ENCODE data around the gene SPC25. TPM values are rescaled to one million over a fixed set of nuclear protein-coding genes. Genes with fewer than 3 reads are reported as not detected.

Gene SPC25
- total RNA-seq, 1 experiment from 2014 or later = 28.6 TPM

DNA sequence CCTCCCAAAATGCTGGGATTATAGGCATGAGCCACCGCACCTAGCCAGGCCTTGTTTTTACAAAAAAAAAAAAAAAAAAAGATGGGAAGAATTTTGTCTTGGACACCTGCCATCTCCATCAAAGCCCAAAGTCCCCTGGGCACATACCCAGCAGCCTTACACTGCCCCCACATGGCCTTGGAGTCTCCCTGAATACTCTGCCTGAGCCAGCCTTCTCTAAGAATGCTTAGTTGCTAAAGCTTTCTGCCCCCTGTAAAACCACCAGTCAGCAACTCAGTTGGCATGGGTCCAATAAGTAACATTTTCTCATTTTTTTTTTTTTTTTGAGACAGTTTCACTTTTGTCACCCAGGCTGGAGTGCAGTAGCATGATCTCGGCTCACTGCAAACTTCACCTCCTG, 40.6 kb downstream of the SPC25 start:
- Mint-ChIP-seq H3K27ac (no peak overlapping the region), H3K4me3 (no peak overlapping the region), H3K36me3 (peaks cover 7% of the 10 kb centered on the region), H3K9me3 (peaks cover 5% of the 10 kb centered on the region), H3K27me3 (ENCODE audit: low read depth) (no peaks in the 10 kb centered on the region), H3K4me1 (peaks cover 13% of the 10 kb centered on the region)
- TF ChIP-seq ATF1 (CRISPR knock-in tag; IDR thresholded peaks at IDR 0.05) (no peak), FOXP1 (CRISPR knock-in tag; IDR thresholded peaks at IDR 0.05; ENCODE audit: borderline replicate concordance) (no peak), CBFB (CRISPR knock-in tag; IDR thresholded peaks at IDR 0.05; ENCODE audit: low read depth) (no peak), JAZF1 (CRISPR knock-in tag; IDR thresholded peaks at IDR 0.05) (no peak), ELF4 (CRISPR knock-in tag; IDR thresholded peaks at IDR 0.05; ENCODE audit: low read depth) (no peak), E2F1 (CRISPR knock-in tag; IDR thresholded peaks at IDR 0.05) (no peak), GABPB1 (CRISPR knock-in tag; IDR thresholded peaks at IDR 0.05) (no peak), USF1 (CRISPR knock-in tag; IDR thresholded peaks at IDR 0.05) (no peak)
- ChIA-PET CTCF (interaction anchor here (0.6 to 1.2 kb wide), 8 partner anchors 24 to 489 kb away, joined by 3 to 7 read pairs (median 3); no protein-coding TSS in a partner anchor), POLR2A (no interaction called here)
- ATAC-seq (peak; percentile 87), DNase-seq (ENCODE audit: low spot score) (peak; percentile 30)

GRCh38 chr2:168848225-168848624, 42.0 kb downstream of the SPC25 start:
- TF ChIP-seq ESRRA (CRISPR knock-in tag; IDR thresholded peaks at IDR 0.05; ENCODE audit: borderline replicate concordance) (no peak), AR (CRISPR knock-in tag; IDR thresholded peaks at IDR 0.05) (no peak)
- TF ChIP-seq, protein P1, sequence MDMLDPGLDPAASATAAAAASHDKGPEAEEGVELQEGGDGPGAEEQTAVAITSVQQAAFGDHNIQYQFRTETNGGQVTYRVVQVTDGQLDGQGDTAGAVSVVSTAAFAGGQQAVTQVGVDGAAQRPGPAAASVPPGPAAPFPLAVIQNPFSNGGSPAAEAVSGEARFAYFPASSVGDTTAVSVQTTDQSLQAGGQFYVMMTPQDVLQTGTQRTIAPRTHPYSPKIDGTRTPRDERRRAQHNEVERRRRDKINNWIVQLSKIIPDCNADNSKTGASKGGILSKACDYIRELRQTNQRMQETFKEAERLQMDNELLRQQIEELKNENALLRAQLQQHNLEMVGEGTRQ (CRISPR knock-in tag; IDR thresholded peaks at IDR 0.05) = no peak
- Mint-ChIP-seq H3K4me1 (peaks cover 13% of the 10 kb centered on the region), H3K27ac (no peak overlapping the region), H3K4me3 (no peak overlapping the region), H3K9me3 (no peaks in the 10 kb centered on the region), H3K36me3 (no peaks in the 10 kb centered on the region), H3K27me3 (ENCODE audit: low read depth) (no peaks in the 10 kb centered on the region)
- ChIA-PET POLR2A (no interaction called here), CTCF (no interaction called here)
- DNase-seq (ENCODE audit: low spot score) (no peak), ATAC-seq (no peak; the same call in 1 of the 2 replicates)

GRCh38 chr2:168843253-168843652, 47.0 kb downstream of the SPC25 start:
- DNase-seq (ENCODE audit: low spot score) = no peak
- TF ChIP-seq E2F5 (CRISPR knock-in tag; IDR thresholded peaks at IDR 0.05) (no peak), TEAD4 (CRISPR knock-in tag; IDR thresholded peaks at IDR 0.05) (no peak), HMGXB4 (CRISPR knock-in tag; IDR thresholded peaks at IDR 0.05) (no peak), ZNF219 (CRISPR knock-in tag; IDR thresholded peaks at IDR 0.05; ENCODE audit: borderline replicate concordance) (no peak), E2F1 (CRISPR knock-in tag; IDR thresholded peaks at IDR 0.05) (no peak), USF1 (CRISPR knock-in tag; IDR thresholded peaks at IDR 0.05) (no peak)
- TF ChIP-seq, protein P1 (CRISPR knock-in tag; IDR thresholded peaks at IDR 0.05) = no peak
- POLR2A ChIA-PET = no interaction called here
- CTCF ChIA-PET = no interaction called here
- H3K4me3 Mint-ChIP-seq = no peak overlapping the region
- peaks cover 5% of the 10 kb centered on the region for H3K9me3 Mint-ChIP-seq
- H3K27ac Mint-ChIP-seq = no peak overlapping the region
- H3K4me1 Mint-ChIP-seq = peaks cover 13% of the 10 kb centered on the region
- H3K27me3 Mint-ChIP-seq (ENCODE audit: low read depth) = no peaks in the 10 kb centered on the region
- no peak for ATAC-seq
- H3K36me3 Mint-ChIP-seq = 0 out of 2 replicates have a peak, but pooled peaks cover 4% of the 10 kb centered on the region
